Keratinocyte (primary cell): ENCODE measurements around the gene CHERP. TPM values are rescaled to one million over a fixed set of nuclear protein-coding genes. Genes with fewer than 3 reads are reported as not detected.

Experiments used
- DNase-seq: peaks from one replicate; pipeline ENCODE4 v3.0.0-alpha.2; 2011; ENCODE audit warnings: low read depth, missing footprints, low spot score
- FAIRE-seq: peaks from 2 replicates; lab custom pipeline; 2011; peaks lifted over from hg19 to GRCh38; lab: Jason Lieb, UNC
- H2AFZ ChIP-seq: 2 replicates; pipeline ENCODE4 v1.6.0; 2012; ENCODE audit warnings: low read length, control low read depth, inconsistent platforms; ENCODE audit not compliant: control insufficient read depth
- H3K27ac ChIP-seq: 2 replicates; pipeline ENCODE4 v1.5.1; 2011; ENCODE audit warnings: low read length; ENCODE audit not compliant: control insufficient read depth, insufficient read depth
- H3K27me3 ChIP-seq: 3 replicates; pipeline ENCODE4 v1.6.0; 2011; ENCODE audit warnings: low read length; ENCODE audit not compliant: control insufficient read depth, insufficient read depth; ENCODE audit errors: extremely low read depth
- H3K36me3 ChIP-seq, 2 experiments: 2 replicates in 1 of 2; 3 replicates in 1 of 2; pipeline ENCODE4 v1.5.1; 2011; ENCODE audit warnings: low read length in 2 of 2, mild to moderate bottlenecking in 1 of 2; ENCODE audit not compliant: control insufficient read depth in 2 of 2, insufficient read depth in 2 of 2; ENCODE audit errors: extremely low read depth in 1 of 2
- H3K4me1 ChIP-seq: 3 replicates; pipeline ENCODE4 v1.5.1; 2011; ENCODE audit warnings: low read length; ENCODE audit not compliant: control insufficient read depth, insufficient read depth; ENCODE audit errors: extremely low read depth
- H3K4me2 ChIP-seq: 3 replicates; pipeline ENCODE4 v1.6.0; 2011; ENCODE audit warnings: low read depth, low read length; ENCODE audit not compliant: control insufficient read depth, insufficient read depth; ENCODE audit errors: extremely low read depth
- H3K4me3 ChIP-seq, 3 experiments: fragments of 200-600 bp in 1 of 3; sonication (generic) in 1 of 3; 2 replicates in 2 of 3; 3 replicates in 1 of 3; pipeline ENCODE4 v1.5.1; 2011 to 2016; ENCODE audit warnings: low read length in 3 of 3, mild to moderate bottlenecking in 3 of 3, control low read depth in 2 of 3, inconsistent platforms in 1 of 3, low read depth in 1 of 3, mixed read lengths in 1 of 3, mixed run types in 1 of 3, moderate library complexity in 1 of 3; ENCODE audit not compliant: control insufficient read depth in 2 of 3, insufficient read depth in 2 of 3; ENCODE audit errors: extremely low read depth in 1 of 3
- H3K79me2 ChIP-seq: 2 replicates; pipeline ENCODE4 v1.6.0; 2012; ENCODE audit warnings: low read length; ENCODE audit not compliant: control insufficient read depth, insufficient read depth
- H3K9ac ChIP-seq: 3 replicates; pipeline ENCODE4 v1.6.0; 2011; ENCODE audit warnings: low read length; ENCODE audit not compliant: control insufficient read depth, insufficient read depth; ENCODE audit errors: extremely low read depth
- H3K9me1 ChIP-seq: 3 replicates; pipeline ENCODE4 v1.6.0; 2011; ENCODE audit warnings: low read length; ENCODE audit not compliant: control insufficient read depth, insufficient read depth; ENCODE audit errors: extremely low read depth
- H3K9me3 ChIP-seq: 2 replicates; pipeline ENCODE4 v1.5.1; 2012; ENCODE audit warnings: low read depth, low read length; ENCODE audit not compliant: control insufficient read depth
- H4K20me1 ChIP-seq: 3 replicates; pipeline ENCODE4 v1.6.0; 2011; ENCODE audit warnings: low read length; ENCODE audit not compliant: control insufficient read depth, insufficient read depth; ENCODE audit errors: extremely low read depth
- CTCF ChIP-seq, 3 experiments: IDR thresholded peaks in 1 of 3; conservative IDR thresholded peaks in 1 of 3; optimal IDR thresholded peaks in 1 of 3; 2 replicates in 2 of 3; 3 replicates in 1 of 3; pipeline versions ENCODE3 to v1.5.1; 2011; ENCODE audit warnings: low read length in 3 of 3, mild to moderate bottlenecking in 3 of 3, moderate library complexity in 2 of 3, control low read depth in 1 of 3, inconsistent platforms in 1 of 3; ENCODE audit not compliant: insufficient read depth in 2 of 3; ENCODE audit errors: extremely low read depth in 1 of 3
- EZH2 ChIP-seq: IDR thresholded peaks from one replicate; pipeline ENCODE4 v1.6.1; 2012; ENCODE audit warnings: inconsistent platforms, mild to moderate bottlenecking, low read length, moderate library complexity
- dilution Hi-C: fragments of 300-500 bp; cut with MboI; formaldehyde crosslinking; loops from one replicate; pipeline ENCODE4 v1.7.0; 2020; ENCODE audit warnings: low sequenced_read_pairs; ENCODE audit not compliant: extremely low pct_ligation_motif_present
- polyA minus RNA-seq, 3 experiments: library from RNA; depleted of rRNA, polyadenylated mRNA; stranded (reverse); fragments of >200 nt; gene quantifications; 1 replicate in 1 of 3; 2 replicates in 1 of 3; 3 replicates in 1 of 3; pipeline ENCODE4 v1.2.3, GENCODE V29; 2011
- polyA plus RNA-seq, 5 experiments: library from polyadenylated mRNA; depleted of rRNA in 3 of 5; stranded (reverse) in 3 of 5; stranded (forward) in 1 of 5; unstranded in 1 of 5; fragments of >200 nt; gene quantifications; 1 replicate in 1 of 5; 2 replicates in 3 of 5; 3 replicates in 1 of 5; pipeline versions ENCODE4 v1.2.1 to v1.2.3, GENCODE V29; 2011 to 2012; ENCODE audit warnings: missing spikeins in 2 of 5, low read depth in 1 of 5, low replicate concordance in 1 of 5

Gene CHERP, protein sequence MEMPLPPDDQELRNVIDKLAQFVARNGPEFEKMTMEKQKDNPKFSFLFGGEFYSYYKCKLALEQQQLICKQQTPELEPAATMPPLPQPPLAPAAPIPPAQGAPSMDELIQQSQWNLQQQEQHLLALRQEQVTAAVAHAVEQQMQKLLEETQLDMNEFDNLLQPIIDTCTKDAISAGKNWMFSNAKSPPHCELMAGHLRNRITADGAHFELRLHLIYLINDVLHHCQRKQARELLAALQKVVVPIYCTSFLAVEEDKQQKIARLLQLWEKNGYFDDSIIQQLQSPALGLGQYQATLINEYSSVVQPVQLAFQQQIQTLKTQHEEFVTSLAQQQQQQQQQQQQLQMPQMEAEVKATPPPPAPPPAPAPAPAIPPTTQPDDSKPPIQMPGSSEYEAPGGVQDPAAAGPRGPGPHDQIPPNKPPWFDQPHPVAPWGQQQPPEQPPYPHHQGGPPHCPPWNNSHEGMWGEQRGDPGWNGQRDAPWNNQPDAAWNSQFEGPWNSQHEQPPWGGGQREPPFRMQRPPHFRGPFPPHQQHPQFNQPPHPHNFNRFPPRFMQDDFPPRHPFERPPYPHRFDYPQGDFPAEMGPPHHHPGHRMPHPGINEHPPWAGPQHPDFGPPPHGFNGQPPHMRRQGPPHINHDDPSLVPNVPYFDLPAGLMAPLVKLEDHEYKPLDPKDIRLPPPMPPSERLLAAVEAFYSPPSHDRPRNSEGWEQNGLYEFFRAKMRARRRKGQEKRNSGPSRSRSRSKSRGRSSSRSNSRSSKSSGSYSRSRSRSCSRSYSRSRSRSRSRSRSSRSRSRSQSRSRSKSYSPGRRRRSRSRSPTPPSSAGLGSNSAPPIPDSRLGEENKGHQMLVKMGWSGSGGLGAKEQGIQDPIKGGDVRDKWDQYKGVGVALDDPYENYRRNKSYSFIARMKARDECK
- polyA plus RNA-seq, result 3.3 to 9.1 TPM (median 3.6 TPM) in 3 replicates
- polyA plus RNA-seq (2011; ENCODE audit: low read depth), result 12.8 TPM
- polyA plus RNA-seq (2011; cell fraction: cytosol; rRNA removed), result 4.0 and 8.6 TPM in 2 replicates
- 18.6 and 23.9 TPM in 2 replicates for polyA plus RNA-seq (2011; cell fraction: nucleus; rRNA removed)
- 16.1 and 26.7 TPM in 2 replicates for polyA plus RNA-seq (2012; ENCODE audit: low replicate concordance)
- polyA minus RNA-seq, result 1.9 to 30.9 TPM (median 5.2 TPM) in 3 replicates
- 13.4 TPM for polyA minus RNA-seq (2011; cell fraction: cytosol; rRNA and poly(A)+ RNA removed)
- polyA minus RNA-seq (2011; cell fraction: nucleus; rRNA and poly(A)+ RNA removed), result 11.7 and 18.0 TPM in 2 replicates

GRCh38 chr19:16542045-16542909 is at the start of gene CHERP:
CHERP (minus strand) TSS chr19:16542437; CDS start chr19:16542378, 59 bp downstream.
- peak; percentile 61 for DNase-seq
- dilution Hi-C loops, result no loop called here
- H2AFZ ChIP-seq, result peak within 1 kb of the TSS; percentile 76

More at GRCh38 chr19:16542045-16542909, at the start of gene CHERP:
- H3K4me3 ChIP-seq, result peak within 1 kb of the TSS; percentile 78 to 99 (median 99)
- peak within 1 kb of the TSS; percentile 94 for H3K9ac ChIP-seq
- peaks cover 21% of the 10 kb centered on the region for H4K20me1 ChIP-seq
- no peaks in the 10 kb centered on the region for H3K9me3 ChIP-seq
- no peak for FAIRE-seq
- H3K4me2 ChIP-seq, result peak within 1 kb of the TSS; percentile 97
- H3K79me2 ChIP-seq, result peaks cover 66% of the 10 kb centered on the region
- no peaks in the 10 kb centered on the region for H3K27me3 ChIP-seq
- no peaks in the 10 kb centered on the region for H3K9me1 ChIP-seq
- TF ChIP-seq CTCF (optimal IDR thresholded peaks at IDR 0.05 in 1 of 3, IDR thresholded peaks at IDR 0.05 in 1 of 3, conservative IDR thresholded peaks at IDR 0.05 in 1 of 3; ENCODE audit: extremely low read depth in 1 of 3, insufficient read depth in 2 of 3, low read length in 3 of 3) (no peak), EZH2 (no peak)
- H3K4me1 ChIP-seq, result peaks cover 14% of the 10 kb centered on the region
- H3K36me3 ChIP-seq, result peaks cover 14 to 27% of the 10 kb centered on the region in 2 experiments
- H3K27ac ChIP-seq, result peak within 1 kb of the TSS; percentile 80
